NCI-H774 (cell line): ENCODE results near the gene DDX31.
"Not testable (repeated sequence)": the region's sequence is repeated elsewhere in the genome, so short reads cannot be mapped to it uniquely, and the experiment has no call there.

Source experiments
- DNase-seq: peaks from one replicate; lab custom pipeline; 2025; lab: John Stamatoyannopoulos, UW

The DDX31 gene

DNA sequence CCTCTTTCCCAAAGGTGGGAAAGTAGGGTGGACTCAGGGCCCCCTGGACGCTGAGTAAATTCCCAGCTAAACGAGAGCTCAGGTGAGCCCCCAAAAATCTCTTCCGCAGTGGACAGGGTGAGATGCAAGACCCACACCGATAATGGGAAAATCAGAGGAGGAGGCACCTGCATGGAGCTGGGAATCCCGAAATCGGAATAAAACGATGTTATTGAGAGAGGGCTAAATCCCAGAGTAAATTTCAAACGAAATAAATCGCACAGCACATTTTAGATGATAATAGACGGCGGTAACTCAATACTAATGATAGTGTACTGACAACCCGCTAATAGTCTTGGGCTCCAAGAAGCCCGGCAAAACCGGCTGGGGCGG lies 90.4 kb downstream of the DDX31 start:
- DNase-seq, result no peak

DNA sequence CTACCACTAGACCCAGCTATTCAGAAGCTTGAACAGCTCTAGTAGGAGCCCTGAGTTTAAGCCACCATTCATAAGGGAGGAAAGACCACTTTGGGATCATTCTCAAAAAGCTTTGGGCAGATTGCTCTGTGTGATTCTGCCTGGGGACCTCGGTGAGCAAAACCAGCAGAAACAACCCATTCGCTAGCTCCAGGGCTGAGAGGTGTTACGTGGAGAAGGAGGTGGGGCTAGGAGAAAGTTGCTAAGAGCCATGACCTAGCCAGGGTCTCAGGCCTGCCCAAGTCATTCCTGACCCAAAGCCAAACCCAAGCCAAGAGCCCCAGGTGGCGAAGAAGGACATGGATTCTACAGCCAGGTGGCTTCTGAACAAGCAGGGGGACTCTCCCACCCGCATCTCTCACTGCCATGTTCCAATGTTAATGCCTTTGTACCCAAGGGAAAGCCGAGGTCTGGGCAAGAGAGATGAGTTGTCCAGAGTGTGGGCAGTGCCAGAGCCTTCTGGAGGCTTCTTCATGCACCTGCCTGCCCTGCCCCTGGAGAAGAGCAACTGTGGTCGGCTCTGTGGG lies 91.3 kb downstream of the DDX31 start:
- DNase-seq, result no peak

DNA sequence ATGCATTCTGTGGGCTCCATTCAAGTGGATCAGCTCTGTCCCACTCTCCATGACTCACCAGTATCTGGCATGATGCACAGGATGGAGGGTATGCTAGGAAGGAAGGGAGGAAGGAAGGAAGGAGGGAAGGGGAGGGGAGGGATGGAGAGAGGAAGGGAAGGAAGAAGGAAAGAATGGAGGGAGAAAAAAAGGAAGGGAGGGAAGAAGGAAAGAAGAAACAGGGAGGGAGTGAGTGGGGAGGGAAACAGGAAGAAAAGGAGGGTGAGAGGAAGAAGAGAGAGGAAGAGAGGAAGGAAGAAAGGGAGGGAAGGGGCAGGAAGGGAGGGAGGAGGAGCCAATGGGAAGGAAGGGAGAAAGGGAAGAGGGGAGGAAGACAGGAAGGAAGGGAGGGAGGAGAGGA lies 92.7 kb downstream of the DDX31 start:
- no peak for DNase-seq

DNA sequence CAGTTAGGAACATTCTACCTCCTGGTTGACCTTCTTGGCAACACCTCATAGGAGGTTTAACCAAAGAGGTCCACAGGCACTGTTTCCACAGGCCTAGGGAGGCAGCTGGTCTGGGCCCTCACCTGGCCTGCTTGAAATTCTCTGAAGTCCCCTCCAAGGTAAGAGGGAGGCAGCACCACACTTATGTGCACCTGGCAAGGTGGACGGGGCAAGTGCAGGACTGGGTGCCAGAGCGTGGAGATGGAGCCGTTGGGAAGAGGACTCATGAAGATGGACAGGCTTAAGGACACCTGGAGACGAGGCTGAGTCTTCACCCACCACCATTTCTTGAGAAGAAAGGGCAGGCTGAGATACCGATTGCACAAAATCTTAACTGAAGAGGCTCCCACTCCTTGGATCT lies 94.0 kb downstream of the DDX31 start:
- DNase-seq, result no peak

DNA sequence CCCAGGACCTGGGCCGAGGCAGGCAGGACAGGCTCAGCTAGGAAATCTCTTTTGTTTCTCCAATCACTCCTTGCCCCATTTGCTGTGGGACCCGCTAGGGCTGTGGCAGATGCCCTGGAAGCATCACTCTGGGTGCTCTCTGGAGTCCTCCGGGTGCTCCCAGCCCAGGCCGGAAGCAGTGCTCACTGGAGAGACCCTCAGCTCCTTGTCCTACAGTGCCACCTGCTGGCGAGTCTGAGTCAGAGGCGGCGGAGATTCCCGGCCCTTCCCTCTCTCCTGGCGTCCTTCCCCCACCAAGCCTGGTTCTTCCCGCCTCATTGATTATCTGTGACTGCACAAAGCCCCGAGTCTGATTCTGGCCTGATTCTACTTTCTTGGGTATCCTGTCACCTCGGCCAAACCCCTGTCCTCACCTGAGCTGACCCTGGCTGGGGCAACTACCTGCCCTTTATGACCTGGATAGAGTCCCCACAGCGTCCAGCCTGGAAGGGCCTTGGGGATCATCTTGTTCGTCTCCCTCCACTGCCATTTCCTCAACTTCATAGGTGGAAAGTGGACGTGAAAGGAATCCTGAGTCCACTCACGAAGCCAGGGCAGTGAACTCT lies 94.7 kb downstream of the DDX31 start:
- peak; percentile 84 for DNase-seq

DNA sequence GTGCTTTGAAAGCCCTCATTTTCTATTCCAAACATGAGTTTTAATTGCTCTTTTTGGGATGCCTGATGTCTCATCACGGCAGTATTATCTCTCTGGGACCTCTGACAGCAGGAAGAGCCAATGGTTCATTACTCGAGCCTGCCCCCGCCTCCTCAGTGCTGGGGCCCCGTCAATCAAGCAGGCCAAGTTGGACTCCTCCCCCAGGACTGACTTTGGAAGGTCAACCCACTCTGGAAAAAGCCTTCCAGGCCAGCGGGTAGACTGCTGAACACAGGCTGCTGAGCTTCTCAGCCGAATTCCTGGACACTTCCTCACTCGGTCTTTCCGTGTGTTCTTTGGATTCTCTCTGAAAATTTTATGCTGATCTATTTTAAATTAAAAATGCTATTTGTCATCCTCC lies 96.9 kb downstream of the DDX31 start:
- DNase-seq, result no peak

DNA sequence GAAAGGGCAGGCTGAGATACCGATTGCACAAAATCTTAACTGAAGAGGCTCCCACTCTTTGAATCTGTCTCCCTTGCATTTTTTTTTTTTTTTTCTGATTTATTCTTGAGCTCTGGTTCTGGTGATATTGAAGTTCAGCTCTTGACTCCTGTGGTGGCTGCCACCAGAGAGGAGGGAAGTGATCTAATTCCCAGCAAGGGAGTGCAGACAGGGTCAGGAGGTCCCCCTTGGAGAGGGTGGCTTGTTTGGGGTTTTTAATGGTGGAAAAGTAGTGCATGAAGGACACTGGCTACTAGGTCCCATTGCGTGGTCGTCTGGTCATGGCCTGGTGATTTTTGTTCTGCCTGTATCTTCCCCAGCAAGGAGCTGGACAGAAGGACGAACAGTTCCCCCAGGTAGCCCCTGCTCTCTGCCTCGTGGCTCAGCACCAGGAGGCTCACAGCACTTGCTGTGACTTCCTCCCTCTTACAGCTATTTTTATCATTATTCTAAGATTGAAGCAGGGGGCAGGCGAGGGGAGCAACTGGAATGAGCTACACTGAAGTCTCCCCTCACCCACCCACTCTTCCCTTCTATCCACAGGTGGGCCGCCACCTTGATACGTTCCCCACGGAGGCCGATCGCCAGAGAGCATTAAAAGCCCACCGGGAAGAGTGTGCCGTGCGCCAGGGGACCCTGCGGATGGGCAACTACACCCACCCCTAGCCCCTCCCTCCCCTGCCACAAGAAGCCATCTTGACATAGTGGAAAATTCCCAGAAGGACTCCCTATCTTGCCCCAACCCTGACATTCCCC lies 97.8 kb downstream of the DDX31 start:
- DNase-seq, result no peak

DNA sequence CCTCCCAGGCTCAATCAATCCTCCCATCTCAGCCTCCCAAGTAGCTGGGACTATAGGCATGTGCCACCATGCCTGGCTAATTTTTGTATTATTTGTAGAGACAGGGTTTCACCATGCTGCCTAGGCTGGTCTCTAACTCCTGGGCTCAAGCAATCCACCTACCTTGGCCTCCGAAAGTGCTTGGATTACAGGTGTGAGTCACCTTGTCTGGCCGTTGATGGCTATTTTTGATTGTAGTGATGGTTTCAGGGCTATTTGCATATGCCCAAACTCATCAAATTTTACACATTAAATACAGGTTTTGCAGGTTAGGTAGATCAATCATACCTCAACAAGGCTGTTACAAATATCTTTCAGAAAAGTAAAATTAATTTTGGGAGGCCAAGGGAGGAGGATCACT lies 101.0 kb downstream of the DDX31 start:
- DNase-seq, result not testable (repeated sequence)

DNA sequence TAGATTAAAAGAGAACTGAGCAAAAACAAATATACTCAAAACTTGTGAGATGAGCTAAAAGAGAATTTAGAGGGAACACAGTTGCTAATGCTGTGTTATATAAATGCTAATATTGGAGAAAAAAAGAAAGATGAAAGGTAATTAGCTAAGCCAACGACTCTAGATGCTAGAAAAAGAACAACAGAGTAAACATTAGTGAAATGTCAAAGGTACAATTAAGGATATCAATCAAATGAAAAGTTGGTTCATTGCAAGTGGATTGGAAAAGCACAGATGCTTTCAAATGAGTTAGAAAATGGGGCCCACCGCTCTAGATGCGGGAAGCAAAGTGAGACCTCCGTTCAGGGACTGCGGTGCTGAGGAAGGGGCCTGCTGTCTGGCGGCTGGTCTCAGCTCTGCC lies 105.3 kb downstream of the DDX31 start:
- no peak for DNase-seq

DNA sequence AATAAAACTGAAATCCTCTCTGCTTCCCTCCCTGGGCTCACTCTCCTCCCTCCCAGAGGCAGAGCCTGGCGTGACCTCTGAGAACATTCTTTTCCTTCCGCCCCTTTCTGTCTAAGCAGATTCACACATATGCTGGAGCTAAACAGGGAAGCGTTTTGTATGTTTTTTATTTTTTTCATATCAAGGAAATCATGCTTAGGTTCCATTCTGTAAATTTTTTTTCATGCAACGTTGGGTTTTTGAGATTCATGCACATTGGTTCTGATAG lies 107.5 kb downstream of the DDX31 start:
- no peak for DNase-seq

DNA sequence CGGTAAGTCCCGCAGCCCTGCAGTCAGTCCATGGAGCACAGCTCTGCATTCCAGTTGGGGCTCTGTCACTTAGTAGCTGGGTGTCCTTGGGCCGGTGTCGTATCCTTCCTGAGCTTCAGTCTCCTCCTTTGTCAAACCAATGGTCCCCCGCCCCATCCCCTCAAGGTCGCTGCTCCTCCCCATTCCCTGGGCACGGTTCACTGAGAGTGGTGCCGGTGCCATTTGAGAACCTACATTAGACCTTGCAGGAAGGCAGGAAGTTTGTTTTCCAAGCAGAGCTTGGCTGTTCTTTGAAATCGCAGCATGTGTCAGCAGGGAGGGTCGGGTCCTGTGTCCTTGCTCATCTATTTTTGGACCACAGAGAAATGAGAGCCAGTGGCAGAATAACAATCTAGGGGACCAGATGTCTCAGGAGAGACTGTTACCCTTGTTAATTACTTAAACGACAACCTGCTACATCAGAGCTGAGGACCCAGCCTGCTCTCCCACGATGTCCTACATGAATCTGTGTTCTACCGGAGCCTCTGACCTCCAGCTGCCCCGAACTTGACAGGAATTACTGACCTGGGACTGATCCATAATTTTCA lies 109.1 kb downstream of the DDX31 start:
- no peak for DNase-seq

DNA sequence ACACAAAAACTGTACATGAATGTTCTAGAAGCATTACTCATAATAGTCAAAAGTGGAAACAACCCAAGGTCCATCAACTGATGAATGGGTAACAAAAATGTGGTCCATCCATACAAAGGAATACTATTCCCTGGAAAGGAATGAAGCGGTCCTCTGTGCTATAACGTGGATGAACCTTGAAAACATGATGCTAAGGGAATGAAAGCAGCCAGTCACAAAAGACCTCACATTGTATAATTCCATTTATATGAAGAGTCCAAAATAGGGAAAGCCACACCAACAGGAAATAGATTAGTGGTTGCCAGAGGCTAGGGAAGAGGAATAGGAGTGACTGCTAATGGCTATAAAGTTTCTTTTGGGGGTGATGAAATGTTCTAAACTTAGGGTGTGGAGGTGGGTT lies 110.1 kb downstream of the DDX31 start:
- no peak for DNase-seq

DNA sequence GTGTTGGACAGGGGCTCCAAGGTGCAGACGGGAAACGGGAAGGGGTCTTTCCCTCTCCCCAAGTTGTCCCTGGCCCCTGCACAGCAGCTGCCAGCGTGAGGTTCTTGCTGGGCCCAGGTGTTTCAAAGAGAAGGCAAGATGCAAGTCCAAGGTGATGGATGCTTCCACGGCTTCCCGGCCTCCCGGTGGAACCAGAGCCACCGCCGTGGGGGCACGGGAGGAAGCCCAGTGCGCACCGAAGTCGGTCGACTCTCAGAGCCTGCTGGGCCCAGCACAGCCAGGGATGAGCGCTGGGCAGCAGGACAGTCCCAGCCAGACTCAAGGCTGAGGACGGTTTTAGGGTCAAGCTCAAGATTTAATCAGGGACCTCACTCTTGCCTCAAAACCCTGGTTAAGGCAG lies 112.6 kb downstream of the DDX31 start:
- DNase-seq, result no peak

DNA sequence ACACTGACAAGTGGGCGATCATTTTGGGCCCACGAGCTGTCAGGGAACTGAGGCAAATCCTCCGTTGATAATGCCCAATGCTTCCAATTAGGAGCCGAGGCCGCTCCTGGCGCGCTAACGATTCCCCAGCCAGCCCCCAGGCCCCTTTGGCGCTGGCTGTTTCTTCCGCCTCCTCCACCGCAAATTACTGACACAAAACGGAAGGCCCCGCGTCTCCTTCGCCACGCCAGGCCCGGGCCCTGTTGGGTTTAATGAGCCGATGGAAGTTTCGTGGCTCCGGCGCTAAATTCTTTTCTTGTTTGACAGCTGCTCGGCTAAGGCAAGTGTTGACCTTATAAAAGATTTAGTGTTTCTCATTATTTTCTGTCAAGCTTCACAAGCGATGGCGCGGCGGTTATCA lies 113.1 kb downstream of the DDX31 start:
- no peak for DNase-seq

DNA sequence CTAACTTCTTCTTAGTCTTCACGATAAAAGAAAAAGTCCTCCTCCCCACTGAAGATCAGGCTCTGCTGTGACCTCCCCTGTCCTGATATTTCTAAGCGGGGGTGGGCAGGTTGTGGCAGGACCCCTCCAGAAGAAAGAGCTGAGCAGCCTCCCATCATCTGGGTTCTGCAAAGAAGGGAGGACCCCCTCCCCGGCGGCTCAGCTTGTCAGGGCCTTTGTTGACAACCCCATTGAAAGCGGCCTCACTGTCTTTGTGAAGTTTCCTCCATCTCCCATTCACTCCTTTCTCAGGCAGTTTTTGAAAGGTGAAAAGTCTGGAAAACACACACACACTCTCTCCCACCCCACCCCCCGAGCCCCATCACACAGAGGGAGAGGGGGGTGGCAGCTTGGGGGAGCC lies 113.5 kb downstream of the DDX31 start:
- DNase-seq, result no peak

DNA sequence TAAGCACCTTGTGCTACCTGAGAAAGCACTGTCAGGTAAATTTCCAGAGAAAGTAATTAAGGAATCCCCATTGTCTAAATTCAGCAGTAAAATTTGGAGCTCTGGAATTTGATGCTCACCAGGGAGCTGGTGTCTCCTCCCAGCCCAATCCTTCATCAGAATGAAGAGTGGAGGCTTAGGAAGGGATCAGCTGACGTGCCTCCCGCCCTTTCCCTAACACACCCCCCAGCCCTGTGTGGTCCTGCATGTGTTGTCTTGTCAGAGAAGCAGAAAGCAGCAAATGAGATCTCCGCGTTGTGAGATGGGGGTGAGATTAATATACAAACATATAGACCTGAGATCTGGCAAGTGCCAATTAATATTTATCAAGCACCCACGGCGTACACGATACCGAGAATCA lies 114.3 kb downstream of the DDX31 start:
- DNase-seq, result no peak

DNA sequence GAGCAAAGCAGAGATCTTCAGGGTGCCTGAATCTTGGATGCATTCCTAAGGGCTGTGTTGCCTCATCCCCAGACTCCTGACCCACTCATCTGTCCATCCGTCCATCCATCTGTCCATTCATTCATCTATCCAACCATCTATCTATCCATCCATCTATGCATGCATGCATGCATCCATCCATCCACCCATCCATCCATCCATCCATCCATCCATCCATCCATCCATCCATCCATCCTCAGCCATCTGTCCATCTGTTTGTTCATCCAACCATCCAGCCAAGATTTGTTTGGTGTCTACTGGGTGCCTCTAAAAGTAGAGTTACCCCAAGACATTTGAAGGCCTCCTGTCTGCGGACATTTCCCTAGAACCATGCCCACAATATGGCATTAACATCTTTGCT lies 115.0 kb downstream of the DDX31 start:
- DNase-seq, result no peak

DNA sequence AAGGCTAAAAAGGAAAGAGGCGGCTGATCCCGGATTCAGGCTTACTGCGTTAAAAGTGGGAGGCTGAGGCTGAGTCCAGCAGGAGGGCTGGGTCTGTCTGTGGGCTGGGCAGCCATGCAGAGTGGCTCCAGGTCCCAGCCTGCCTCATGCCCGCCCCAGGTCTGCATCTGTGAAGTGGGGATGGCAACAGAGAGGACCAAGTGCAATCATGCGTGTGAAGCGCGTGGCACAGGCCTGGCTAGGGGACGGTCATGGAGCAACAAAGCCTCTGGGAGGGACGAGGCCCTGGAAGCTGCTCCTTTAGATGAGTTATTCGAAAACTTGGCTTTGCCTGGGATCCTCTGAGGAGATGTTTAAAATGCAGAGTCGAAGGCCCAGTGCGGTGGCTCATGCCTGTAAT lies 117.7 kb downstream of the DDX31 start:
- no peak for DNase-seq

DNA sequence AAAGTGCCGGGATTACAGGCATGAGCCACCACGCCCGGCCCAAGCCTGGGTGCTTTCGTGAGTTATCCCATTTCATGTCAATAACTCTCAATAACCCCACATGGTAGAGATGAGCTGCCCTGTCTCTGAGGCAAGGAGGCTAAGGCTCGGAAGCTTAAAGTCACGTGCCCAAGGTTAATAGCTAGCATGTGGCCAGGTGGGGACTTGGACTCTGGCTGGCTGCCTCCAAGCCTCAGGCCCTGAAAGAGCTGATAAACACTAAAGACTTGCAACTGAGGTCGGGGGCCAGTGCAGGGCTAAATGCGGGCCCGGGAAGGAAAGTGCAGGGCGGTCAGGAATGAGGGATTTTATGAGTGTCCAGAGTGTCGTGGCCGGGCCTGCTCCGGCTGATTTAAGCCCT lies 118.2 kb downstream of the DDX31 start:
- DNase-seq, result no peak

DNA sequence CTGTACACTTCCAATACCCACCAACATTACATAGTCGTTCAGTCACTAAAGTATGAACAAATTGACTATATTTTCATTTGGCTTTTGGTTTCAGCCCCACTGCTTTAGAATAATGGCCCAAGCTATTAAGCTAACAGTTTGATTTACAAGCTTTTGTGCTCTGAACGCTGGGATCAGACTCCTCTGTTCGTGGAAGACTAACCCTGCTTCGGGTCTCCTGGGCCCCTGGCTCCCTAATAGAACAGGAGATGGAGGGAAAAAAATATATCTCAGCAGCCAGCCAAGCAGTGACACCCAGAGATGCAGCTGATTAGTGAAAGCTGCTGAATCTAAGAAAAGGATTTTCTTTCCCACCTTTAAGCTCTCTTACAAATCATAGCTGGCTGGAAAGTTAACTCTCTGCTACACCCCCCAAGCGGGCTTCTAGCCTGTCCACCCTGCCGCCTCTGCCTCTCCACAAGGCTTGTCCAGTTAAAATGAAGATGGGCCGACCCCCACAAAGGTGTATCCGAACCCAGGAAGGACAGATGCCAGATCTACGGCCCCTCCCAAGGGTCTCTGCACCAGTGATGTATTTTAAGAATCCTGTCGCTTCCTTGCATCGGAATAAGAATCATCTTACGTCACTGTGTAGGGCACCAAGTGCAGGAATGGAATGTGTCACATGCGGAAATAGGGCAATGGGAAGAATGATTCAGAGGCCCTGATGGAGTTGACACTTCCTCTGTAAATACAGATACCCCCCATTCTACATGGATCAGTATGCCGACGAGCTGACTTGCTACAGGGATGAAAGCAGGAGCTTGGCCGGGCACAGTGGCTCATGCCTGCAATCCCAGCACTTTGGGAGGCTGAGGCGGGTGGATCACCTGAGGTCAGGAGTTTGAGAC lies 120.8 kb downstream of the DDX31 start:
- no peak for DNase-seq

DNA sequence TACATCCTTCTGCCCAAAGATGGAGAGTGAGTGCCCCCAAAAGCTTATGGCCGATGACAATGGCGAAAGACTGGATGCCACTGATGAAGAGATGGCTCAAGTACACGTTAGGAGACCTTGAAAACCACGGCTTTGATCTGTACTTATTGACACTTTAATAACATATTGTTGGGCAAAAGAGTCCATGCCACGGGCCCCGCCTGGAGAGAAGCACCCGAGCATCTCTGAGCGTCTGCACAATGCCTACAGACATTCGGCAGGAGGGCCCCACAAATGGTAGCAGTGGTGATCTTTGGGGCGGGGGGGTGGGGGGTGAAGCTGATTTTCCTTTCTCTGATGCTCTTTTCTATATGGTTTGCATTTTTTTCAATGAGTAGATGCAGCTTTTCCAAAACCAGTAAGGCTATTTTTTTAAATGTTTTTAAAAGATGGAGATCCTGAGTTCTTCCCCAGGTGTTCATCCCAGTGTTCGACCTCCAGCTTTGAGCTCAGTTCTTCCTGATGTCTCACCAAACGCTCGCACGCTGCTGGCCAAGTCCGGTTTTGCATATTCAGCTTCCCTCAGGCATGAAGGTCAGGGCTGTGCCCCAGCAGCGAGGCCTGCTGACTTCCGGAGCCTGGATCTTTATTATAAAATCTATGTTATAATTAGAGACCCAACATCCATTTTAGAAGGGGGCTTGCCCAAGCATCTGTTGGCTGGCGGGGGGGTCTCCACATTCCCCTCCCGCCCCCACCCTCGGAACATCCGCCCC lies 121.6 kb downstream of the DDX31 start:
- DNase-seq, result no peak

DNA sequence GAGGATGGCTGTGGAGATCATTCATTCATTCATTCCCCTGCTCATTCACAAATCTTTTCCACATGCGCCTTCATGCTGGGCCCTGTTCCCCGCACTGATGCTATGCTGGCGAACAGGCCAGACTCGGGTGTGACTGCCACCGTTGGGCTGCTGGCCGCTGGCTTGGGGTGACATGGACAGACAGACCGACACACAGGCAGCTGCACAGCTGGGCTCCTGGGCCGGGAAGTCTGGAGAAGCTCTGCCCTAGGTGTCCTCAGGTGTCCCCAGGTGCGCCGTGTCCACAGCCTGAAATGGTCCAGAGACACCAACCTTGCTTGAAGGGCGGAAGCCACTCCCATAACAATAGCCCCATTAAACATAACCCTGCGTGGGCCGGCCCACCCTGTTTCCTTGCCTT lies 122.3 kb downstream of the DDX31 start:
- no peak for DNase-seq
